Measurements from ENCODE around the gene TTC36.

- no peak for TF ChIP-seq CTCF (IDR thresholded peaks at IDR 0.05)
- no peak for TF ChIP-seq EZH2 (IDR thresholded peaks at IDR 0.05; ENCODE audit: borderline replicate concordance, insufficient read depth, low read depth, low read length, poor library complexity, severe bottlenecking)
Observed at GRCh38 chr11:118531597-118532084, 4.4 kb downstream of the TTC36 start.
